Activated B cell treated with CpG ODN at 0.5 μM for 24 hours (primary cell): Measurements from ENCODE around the gene RBMS1. TPM values are rescaled to one million over a fixed set of nuclear protein-coding genes. Genes with fewer than 3 reads are reported as not detected.

Source experiments
- ATAC-seq: fragments of 200-7000 bp; cut with Tn5 transposase; one replicate; pipeline ENCODE4 v1.10.0; 2021; ENCODE audit warnings: low read depth, mild to moderate bottlenecking, moderate library complexity
- CTCF ChIA-PET: fragments of 350-600 bp; sonication (Branson Sonifier 250); formaldehyde crosslinking; loops from one replicate; lab custom pipeline; 2021; ENCODE audit warnings: antibody characterized with exemption; lab: Charles Lee
- POLR2A ChIA-PET: fragments of 350-600 bp; sonication (Branson Sonifier 250); formaldehyde crosslinking; loops from one replicate; lab custom pipeline; 2021; ENCODE audit warnings: antibody characterized with exemption; lab: Charles Lee
- DNase-seq: peaks from one replicate; pipeline ENCODE4 v3.0.0; 2022
- H3K27ac Mint-ChIP-seq: one replicate; pipeline ENCODE4 v1.8.0; 2020; ENCODE audit warnings: mixed read lengths
- H3K27me3 Mint-ChIP-seq: one replicate; pipeline ENCODE4 v1.8.0; 2021; ENCODE audit warnings: mixed read lengths
- H3K36me3 Mint-ChIP-seq: one replicate; pipeline ENCODE4 v1.8.0; 2021; ENCODE audit warnings: low read depth, mixed read lengths
- H3K4me1 Mint-ChIP-seq: one replicate; pipeline ENCODE4 v1.8.0; 2021; ENCODE audit warnings: mixed read lengths
- H3K4me3 Mint-ChIP-seq: one replicate; pipeline ENCODE4 v1.8.0; 2020; ENCODE audit warnings: mild to moderate bottlenecking, mixed read lengths
- H3K9me3 Mint-ChIP-seq: one replicate; pipeline ENCODE4 v1.8.0; 2020; ENCODE audit warnings: mixed read lengths
- CTCF ChIP-seq: fragments of 200-600 bp; IDR thresholded peaks from one replicate; pipeline ENCODE4 v1.8.0; 2022; ENCODE audit warnings: antibody characterized with exemption, mild to moderate bottlenecking
- intact Hi-C: fragments of 100-400 bp; cut with micrococcal nuclease; formaldehyde crosslinking; loops from one replicate; pipeline ENCODE4 v1.15.1; 2024
- total RNA-seq: library from RNA; stranded (reverse); gene quantifications from 2 replicates; pipeline ENCODE4 v1.2.3, GENCODE V29; 2022

The RBMS1 gene
- total RNA-seq, 1 donor from 2014 or later: 30.9 TPM

- ChIA-PET CTCF (no interaction called here), POLR2A (no interaction called here)
- no peak for ATAC-seq
- intact Hi-C loops: no loop called here
- no peak for TF ChIP-seq CTCF
- Mint-ChIP-seq H3K4me3 (no peak overlapping the region), H3K9me3 (no peaks in the 10 kb centered on the region), H3K4me1 (no peaks in the 10 kb centered on the region), H3K27me3 (no peaks in the 10 kb centered on the region), H3K36me3 (peaks cover 71% of the 10 kb centered on the region), H3K27ac (no peak overlapping the region)
- no peak for DNase-seq
Measured at GRCh38 chr2:160301420-160301819, 192.2 kb downstream of the RBMS1 start.

- ChIA-PET CTCF (no interaction called here), POLR2A (no interaction called here)
- intact Hi-C loops: no loop called here
- H3K4me3 Mint-ChIP-seq: no peak overlapping the region
- H3K36me3 Mint-ChIP-seq: peaks cover 73% of the 10 kb centered on the region
- H3K27me3 Mint-ChIP-seq: no peaks in the 10 kb centered on the region
- TF ChIP-seq CTCF: no peak
- no peaks in the 10 kb centered on the region for H3K9me3 Mint-ChIP-seq
- no peak overlapping the region for H3K27ac Mint-ChIP-seq
- DNase-seq: no peak
- ATAC-seq: no peak
- no peaks in the 10 kb centered on the region for H3K4me1 Mint-ChIP-seq
Measured at GRCh38 chr2:160300203-160300602, 193.4 kb downstream of the RBMS1 start.

- Mint-ChIP-seq H3K9me3 (no peaks in the 10 kb centered on the region), H3K4me3 (no peak overlapping the region), H3K27me3 (no peaks in the 10 kb centered on the region), H3K4me1 (no peaks in the 10 kb centered on the region), H3K36me3 (peaks cover 78% of the 10 kb centered on the region), H3K27ac (no peak overlapping the region)
- ATAC-seq (no peak), DNase-seq (no peak)
- CTCF ChIA-PET: no interaction called here
- intact Hi-C loops: no loop called here
- POLR2A ChIA-PET: no interaction called here
- TF ChIP-seq CTCF: no peak
Measured at GRCh38 chr2:160299540-160299939, 194.1 kb downstream of the RBMS1 start.

GRCh38 chr2:160298960-160299359 lies 194.6 kb downstream of the RBMS1 start:
- Mint-ChIP-seq H3K4me1 (no peaks in the 10 kb centered on the region), H3K27me3 (no peaks in the 10 kb centered on the region), H3K9me3 (no peaks in the 10 kb centered on the region), H3K4me3 (no peak overlapping the region), H3K36me3 (peaks cover 80% of the 10 kb centered on the region), H3K27ac (no peak overlapping the region)
- TF ChIP-seq CTCF: no peak
- DNase-seq (no peak), ATAC-seq (no peak)
- intact Hi-C loops: no loop called here
- POLR2A ChIA-PET: no interaction called here
- CTCF ChIA-PET: no interaction called here

- ATAC-seq (no peak), DNase-seq (no peak)
- Mint-ChIP-seq H3K9me3 (no peaks in the 10 kb centered on the region), H3K36me3 (peaks cover 73% of the 10 kb centered on the region), H3K27me3 (no peaks in the 10 kb centered on the region), H3K4me1 (no peaks in the 10 kb centered on the region), H3K4me3 (no peak overlapping the region), H3K27ac (no peak overlapping the region)
- no peak for TF ChIP-seq CTCF
- ChIA-PET CTCF (interaction anchor here (1.4 kb wide), 1 partner anchor 28 kb away, joined by 3 read pairs; no protein-coding TSS in a partner anchor), POLR2A (no interaction called here)
- intact Hi-C loops: no loop called here
Measured at GRCh38 chr2:160295519-160296207, 197.9 kb downstream of the RBMS1 start.
